ENCODE data around the gene SLC1A4.

Gene SLC1A4

DNA sequence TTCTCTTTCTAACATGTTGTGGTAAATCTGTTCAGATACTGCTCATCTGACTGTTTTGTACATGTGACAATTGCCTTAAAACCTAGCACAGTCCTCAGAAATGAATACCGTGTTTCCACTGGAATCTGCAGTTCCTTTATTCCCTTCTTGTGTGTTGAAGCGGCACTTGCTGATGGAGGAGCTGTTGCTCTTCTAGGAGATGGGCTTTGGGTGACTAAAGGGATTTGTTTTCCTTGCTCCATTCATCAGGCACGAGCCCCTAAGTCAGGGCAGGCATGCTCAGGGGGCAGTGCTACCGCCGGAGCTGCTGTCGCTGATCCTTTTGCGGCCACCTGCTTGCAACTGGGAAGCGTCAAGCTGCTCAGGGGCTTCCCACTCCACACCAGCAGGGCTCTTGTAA, 34.5 kb downstream of the SLC1A4 start:
- DNase-seq (ENCODE audit: low read depth in 2 of 2) = no peak
- TF ChIP-seq, protein P1, sequence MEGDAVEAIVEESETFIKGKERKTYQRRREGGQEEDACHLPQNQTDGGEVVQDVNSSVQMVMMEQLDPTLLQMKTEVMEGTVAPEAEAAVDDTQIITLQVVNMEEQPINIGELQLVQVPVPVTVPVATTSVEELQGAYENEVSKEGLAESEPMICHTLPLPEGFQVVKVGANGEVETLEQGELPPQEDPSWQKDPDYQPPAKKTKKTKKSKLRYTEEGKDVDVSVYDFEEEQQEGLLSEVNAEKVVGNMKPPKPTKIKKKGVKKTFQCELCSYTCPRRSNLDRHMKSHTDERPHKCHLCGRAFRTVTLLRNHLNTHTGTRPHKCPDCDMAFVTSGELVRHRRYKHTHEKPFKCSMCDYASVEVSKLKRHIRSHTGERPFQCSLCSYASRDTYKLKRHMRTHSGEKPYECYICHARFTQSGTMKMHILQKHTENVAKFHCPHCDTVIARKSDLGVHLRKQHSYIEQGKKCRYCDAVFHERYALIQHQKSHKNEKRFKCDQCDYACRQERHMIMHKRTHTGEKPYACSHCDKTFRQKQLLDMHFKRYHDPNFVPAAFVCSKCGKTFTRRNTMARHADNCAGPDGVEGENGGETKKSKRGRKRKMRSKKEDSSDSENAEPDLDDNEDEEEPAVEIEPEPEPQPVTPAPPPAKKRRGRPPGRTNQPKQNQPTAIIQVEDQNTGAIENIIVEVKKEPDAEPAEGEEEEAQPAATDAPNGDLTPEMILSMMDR (IDR thresholded peaks at IDR 0.05; ENCODE audit: low read depth, low read length) = no peak
- no peak overlapping the region for H3K4me3 ChIP-seq (replicated peaks in 1 of 2; ENCODE audit: low read depth in 2 of 2, low read length in 2 of 2)

DNA sequence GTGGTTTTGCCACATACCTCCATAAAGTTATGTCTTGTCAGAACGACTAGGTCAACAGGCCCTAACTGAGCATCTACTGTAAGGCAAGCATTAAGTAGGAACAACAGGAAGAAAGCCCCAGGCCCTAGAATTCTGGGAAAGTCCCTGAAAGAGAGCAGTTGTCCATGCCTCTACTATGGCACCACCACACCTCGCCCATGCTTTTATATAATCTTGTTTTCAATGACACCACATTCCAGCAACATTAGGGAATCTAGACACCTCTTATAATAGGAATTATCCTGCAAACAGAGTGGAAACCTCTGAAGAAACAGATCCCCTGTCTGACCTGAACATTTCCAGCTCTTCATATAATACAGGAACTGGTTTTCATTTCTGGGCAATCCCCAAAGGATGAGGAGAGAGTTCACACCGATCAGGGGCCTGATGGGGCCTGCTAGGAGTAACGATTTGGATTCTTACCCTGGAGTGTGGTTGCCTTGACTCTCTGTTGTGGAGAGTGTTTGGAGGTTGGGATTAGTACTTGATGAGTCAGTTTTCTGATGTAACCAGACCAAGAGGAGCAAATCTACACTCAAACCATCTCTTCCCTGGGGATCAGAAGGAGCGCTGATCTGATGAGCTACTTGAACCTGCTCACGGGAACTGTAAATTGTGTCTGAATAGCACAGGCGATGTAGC, 35.1 kb downstream of the SLC1A4 start:
- TF ChIP-seq, protein P1 (IDR thresholded peaks at IDR 0.05; ENCODE audit: low read depth, low read length) = no peak

GRCh38 chr2:65025453-65026123, 36.4 kb downstream of the SLC1A4 start:
- TF ChIP-seq, protein P1 (IDR thresholded peaks at IDR 0.05; ENCODE audit: low read depth, low read length) = no peak
- no peak overlapping the region for H3K4me3 ChIP-seq (replicated peaks in 1 of 2; ENCODE audit: low read depth in 2 of 2, low read length in 2 of 2)

More for the DNA sequence above, 35.1 kb downstream of the SLC1A4 start:
- peak; percentile 56 to 91 for DNase-seq (ENCODE audit: low read depth in 2 of 2)
- no peak overlapping the region for H3K4me3 ChIP-seq (replicated peaks in 1 of 2; ENCODE audit: low read depth in 2 of 2, low read length in 2 of 2)

GRCh38 chr2:65026154-65026553, 37.0 kb downstream of the SLC1A4 start:
- TF ChIP-seq, protein P1 (IDR thresholded peaks at IDR 0.05; ENCODE audit: low read depth, low read length) = no peak
- DNase-seq (ENCODE audit: low read depth in 2 of 2) = no peak
- no peak overlapping the region for H3K4me3 ChIP-seq (replicated peaks in 1 of 2; ENCODE audit: low read depth in 2 of 2, low read length in 2 of 2)

More at GRCh38 chr2:65025453-65026123, 36.4 kb downstream of the SLC1A4 start:
- no peak for DNase-seq (ENCODE audit: low read depth in 2 of 2)

- TF ChIP-seq, protein P1 (IDR thresholded peaks at IDR 0.05; ENCODE audit: low read depth, low read length) = no peak
- no peak overlapping the region for H3K4me3 ChIP-seq (replicated peaks in 1 of 2; ENCODE audit: low read depth in 2 of 2, low read length in 2 of 2)
- DNase-seq (ENCODE audit: low read depth in 2 of 2) = no peak
These were observed 37.7 kb downstream of the SLC1A4 start for GRCh38 chr2:65026704-65027464.

GRCh38 chr2:65027616-65028244, 38.5 kb downstream of the SLC1A4 start:
- no peak overlapping the region for H3K4me3 ChIP-seq (replicated peaks in 1 of 2; ENCODE audit: low read depth in 2 of 2, low read length in 2 of 2)
- peak in 1 of 2 donors; percentile 39 for DNase-seq (ENCODE audit: low read depth in 2 of 2)
- TF ChIP-seq, protein P1 (IDR thresholded peaks at IDR 0.05; ENCODE audit: low read depth, low read length) = no peak

Data from cardiac fibroblast (primary cell).